HFF-Myc (cell line): ENCODE measurements around the gene CPLX1.

Experiments used
- DNase-seq: peaks from one replicate; pipeline ENCODE4 v3.0.0-alpha.2; 2011; ENCODE audit warnings: low read depth; ENCODE audit errors: extremely low read depth
- H3K4me3 ChIP-seq: replicated peaks from 2 replicates; pipeline ENCODE4 v1.5.1; 2011; ENCODE audit warnings: low read depth, mild to moderate bottlenecking, control low read depth, low read length
- CTCF ChIP-seq: IDR thresholded peaks from 2 replicates; pipeline ENCODE4 v1.5.1; 2012; ENCODE audit warnings: mild to moderate bottlenecking, low read depth, low read length, control low read depth; ENCODE audit errors: missing control alignments

CPLX1 gene

GRCh38 chr4:748461-748860, 77.5 kb downstream of the CPLX1 start:
- no peak overlapping the region for H3K4me3 ChIP-seq
- TF ChIP-seq CTCF = no peak
- no peak for DNase-seq

DNA sequence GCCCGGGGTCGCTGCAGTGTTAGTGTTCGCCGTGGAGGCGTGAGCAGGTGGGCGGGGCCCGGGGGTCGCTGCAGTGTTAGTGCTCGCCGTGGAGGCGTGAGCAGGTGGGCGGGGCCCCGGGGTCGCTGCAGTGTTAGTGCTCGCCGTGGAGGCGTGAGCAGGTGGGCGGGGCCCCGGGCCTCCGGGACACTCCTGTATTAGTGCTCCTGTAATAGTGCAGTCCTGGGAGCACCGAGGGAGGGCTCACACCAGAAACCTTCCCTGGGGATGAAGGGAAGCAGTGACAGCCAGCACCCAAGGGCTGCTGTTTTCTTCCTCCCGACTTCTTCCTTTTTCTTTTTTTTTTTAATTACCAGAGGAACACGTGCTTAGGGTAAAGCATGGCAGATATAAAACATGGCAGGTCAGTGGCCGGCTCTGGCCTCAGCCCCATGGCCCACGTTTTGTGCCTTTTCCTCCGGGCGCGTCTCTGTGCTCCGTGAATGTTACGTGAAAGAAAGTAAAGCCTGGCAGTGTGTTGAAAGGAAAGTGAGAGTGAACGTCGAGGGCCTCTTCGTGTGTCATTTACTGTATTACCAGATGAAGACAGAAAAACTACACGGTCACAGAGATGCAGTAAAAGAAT, 78.3 kb downstream of the CPLX1 start:
- no peak overlapping the region for H3K4me3 ChIP-seq
- TF ChIP-seq CTCF = no peak
- DNase-seq = no peak

- DNase-seq = no peak
- no peak for TF ChIP-seq CTCF
Measured at GRCh38 chr4:744212-744841, 81.6 kb downstream of the CPLX1 start.

GRCh38 chr4:743463-744211, 82.3 kb downstream of the CPLX1 start:
- no peak for DNase-seq

More at GRCh38 chr4:744212-744841, 81.6 kb downstream of the CPLX1 start:
- H3K4me3 ChIP-seq = no peak overlapping the region

GRCh38 chr4:742742-743311, 83.1 kb downstream of the CPLX1 start:
- DNase-seq = no peak
- no peak overlapping the region for H3K4me3 ChIP-seq
- peak; percentile 89 for TF ChIP-seq CTCF

More at GRCh38 chr4:743463-744211, 82.3 kb downstream of the CPLX1 start:
- H3K4me3 ChIP-seq = no peak overlapping the region
- no peak for TF ChIP-seq CTCF

GRCh38 chr4:742096-742741, 83.7 kb downstream of the CPLX1 start:
- DNase-seq = no peak
- H3K4me3 ChIP-seq = no peak overlapping the region
- no peak for TF ChIP-seq CTCF
